ENCODE measurements around the gene PDE11A.

DNA sequence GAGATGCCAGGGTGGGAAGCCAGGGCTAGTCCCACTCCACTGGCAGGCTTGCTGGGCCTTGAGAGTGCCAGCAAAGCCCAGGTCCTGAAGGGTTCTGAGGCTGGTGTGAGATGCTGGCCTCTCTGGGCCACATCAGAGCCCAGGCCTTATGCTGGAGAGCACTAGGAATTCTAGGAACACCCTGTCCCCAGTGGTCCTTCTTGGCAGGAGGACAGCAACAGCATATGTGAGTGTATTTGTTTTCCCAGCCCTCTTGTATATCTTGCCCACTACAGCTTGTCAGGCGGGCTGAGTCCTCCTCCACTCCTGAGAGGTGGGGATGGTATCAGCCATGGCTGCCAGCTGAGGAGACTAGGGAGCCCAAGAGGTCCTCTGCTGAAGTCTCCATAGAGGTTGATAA lies 327.0 kb downstream of the PDE11A start:
- TF ChIP-seq POLR2A (IDR thresholded peaks at IDR 0.05): no peak
- TF ChIP-seq, protein P1, sequence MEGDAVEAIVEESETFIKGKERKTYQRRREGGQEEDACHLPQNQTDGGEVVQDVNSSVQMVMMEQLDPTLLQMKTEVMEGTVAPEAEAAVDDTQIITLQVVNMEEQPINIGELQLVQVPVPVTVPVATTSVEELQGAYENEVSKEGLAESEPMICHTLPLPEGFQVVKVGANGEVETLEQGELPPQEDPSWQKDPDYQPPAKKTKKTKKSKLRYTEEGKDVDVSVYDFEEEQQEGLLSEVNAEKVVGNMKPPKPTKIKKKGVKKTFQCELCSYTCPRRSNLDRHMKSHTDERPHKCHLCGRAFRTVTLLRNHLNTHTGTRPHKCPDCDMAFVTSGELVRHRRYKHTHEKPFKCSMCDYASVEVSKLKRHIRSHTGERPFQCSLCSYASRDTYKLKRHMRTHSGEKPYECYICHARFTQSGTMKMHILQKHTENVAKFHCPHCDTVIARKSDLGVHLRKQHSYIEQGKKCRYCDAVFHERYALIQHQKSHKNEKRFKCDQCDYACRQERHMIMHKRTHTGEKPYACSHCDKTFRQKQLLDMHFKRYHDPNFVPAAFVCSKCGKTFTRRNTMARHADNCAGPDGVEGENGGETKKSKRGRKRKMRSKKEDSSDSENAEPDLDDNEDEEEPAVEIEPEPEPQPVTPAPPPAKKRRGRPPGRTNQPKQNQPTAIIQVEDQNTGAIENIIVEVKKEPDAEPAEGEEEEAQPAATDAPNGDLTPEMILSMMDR (IDR thresholded peaks at IDR 0.05): no peak

Data from uterus (tissue), 2 donors.